ENCODE data around the gene R3HDML. TPM values are rescaled to one million over a fixed set of nuclear protein-coding genes. Genes with fewer than 3 reads are reported as not detected.

The R3HDML gene
- total and polyA plus RNA-seq, 2 donors (not counting 1 experiment from before 2014, with no cell fraction given) = not detected

DNA sequence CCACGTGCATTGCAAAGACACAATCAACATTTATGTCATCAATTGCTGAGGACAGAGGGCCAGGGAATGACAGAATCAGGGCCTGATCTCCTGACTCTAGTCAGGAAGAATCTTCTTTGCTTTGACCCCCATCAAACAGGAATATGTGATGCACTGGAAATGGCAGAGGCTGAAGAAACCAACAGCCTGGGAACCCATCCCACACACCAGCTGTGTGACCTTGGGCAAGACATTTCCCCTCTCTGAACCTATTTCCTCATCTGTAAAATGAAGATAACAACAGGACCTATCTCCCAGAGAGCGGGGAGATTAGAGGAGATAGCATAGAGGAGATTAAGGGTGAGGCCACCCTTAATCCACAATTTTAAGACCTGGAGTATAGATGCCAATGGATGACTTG lies 20.2 kb downstream of the R3HDML start:
- H3K4me2 ChIP-seq (replicated peaks; ENCODE audit: low read depth, low read length, poor library complexity, severe bottlenecking) = no peak overlapping the region
- H3K27ac ChIP-seq (ENCODE audit: low read length in 2 of 2) = no peak overlapping the region
- peaks cover 0 to 4% (median 2%) of the 10 kb centered on the region in 4 experiments for H3K27me3 ChIP-seq (replicated peaks in 1 of 4; ENCODE audit: control extremely low read depth in 1 of 4, control insufficient read depth in 3 of 4, insufficient read depth in 4 of 4, low read length in 3 of 4)
- H4K20me1 ChIP-seq (ENCODE audit: control insufficient read depth, insufficient read depth, low read length, poor library complexity, severe bottlenecking) = no peaks in the 10 kb centered on the region
- H3K36me3 ChIP-seq (replicated peaks in 1 of 2; ENCODE audit: control extremely low read depth in 1 of 2, control insufficient read depth in 1 of 2, extremely low read depth in 1 of 2, insufficient read depth in 2 of 2, low read length in 1 of 2) = no peaks in the 10 kb centered on the region
- H3K4me1 ChIP-seq (ENCODE audit: control insufficient read depth in 2 of 2, insufficient read depth in 2 of 2, low read length in 2 of 2) = no peaks in the 10 kb centered on the region
- H3K9me3 ChIP-seq (ENCODE audit: control extremely low read depth in 1 of 3, control insufficient read depth in 2 of 3, insufficient read depth in 1 of 3, low read length in 2 of 3) = peaks cover 0 to 4% (median 0%) of the 10 kb centered on the region in 3 donors
- H3K9ac ChIP-seq (ENCODE audit: low read length) = no peak overlapping the region
- Mint-ChIP-seq H3K27me3 (peaks cover 48% of the 10 kb centered on the region), H3K9me3 (ENCODE audit: insufficient read depth) (no peaks in the 10 kb centered on the region), H3K4me1 (no peaks in the 10 kb centered on the region), H3K4me3 (no peak overlapping the region), H3K27ac (no peak overlapping the region)
- WGBS (ENCODE audit: insufficient coverage) = no CpG with 5 or more reads among the region's 2 CpGs
- CTCF ChIA-PET = no interaction called here
- DNase-seq = no peak
- no peaks in the 10 kb centered on the region for H3K79me2 ChIP-seq (ENCODE audit: control insufficient read depth, insufficient read depth, low read length)
- H3K4me3 ChIP-seq (ENCODE audit: control extremely low read depth in 1 of 5, extremely low read depth in 1 of 5, insufficient read depth in 1 of 5, low read depth in 2 of 5, low read length in 4 of 5) = no peak overlapping the region
- intact Hi-C loops (cut with micrococcal nuclease) = no loop called here
- TF ChIP-seq EZH2 (IDR thresholded peaks at IDR 0.05; ENCODE audit: borderline replicate concordance, insufficient read depth, low read depth, low read length, poor library complexity, severe bottlenecking) = no peak
- TF ChIP-seq, protein P1, sequence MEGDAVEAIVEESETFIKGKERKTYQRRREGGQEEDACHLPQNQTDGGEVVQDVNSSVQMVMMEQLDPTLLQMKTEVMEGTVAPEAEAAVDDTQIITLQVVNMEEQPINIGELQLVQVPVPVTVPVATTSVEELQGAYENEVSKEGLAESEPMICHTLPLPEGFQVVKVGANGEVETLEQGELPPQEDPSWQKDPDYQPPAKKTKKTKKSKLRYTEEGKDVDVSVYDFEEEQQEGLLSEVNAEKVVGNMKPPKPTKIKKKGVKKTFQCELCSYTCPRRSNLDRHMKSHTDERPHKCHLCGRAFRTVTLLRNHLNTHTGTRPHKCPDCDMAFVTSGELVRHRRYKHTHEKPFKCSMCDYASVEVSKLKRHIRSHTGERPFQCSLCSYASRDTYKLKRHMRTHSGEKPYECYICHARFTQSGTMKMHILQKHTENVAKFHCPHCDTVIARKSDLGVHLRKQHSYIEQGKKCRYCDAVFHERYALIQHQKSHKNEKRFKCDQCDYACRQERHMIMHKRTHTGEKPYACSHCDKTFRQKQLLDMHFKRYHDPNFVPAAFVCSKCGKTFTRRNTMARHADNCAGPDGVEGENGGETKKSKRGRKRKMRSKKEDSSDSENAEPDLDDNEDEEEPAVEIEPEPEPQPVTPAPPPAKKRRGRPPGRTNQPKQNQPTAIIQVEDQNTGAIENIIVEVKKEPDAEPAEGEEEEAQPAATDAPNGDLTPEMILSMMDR (IDR thresholded peaks at IDR 0.05) = no peak
- ATAC-seq (ENCODE audit: low read depth) = no peak
- H2AFZ ChIP-seq (ENCODE audit: insufficient read depth, low read depth, low read length, poor library complexity, severe bottlenecking) = no peak overlapping the region
- POLR2A ChIA-PET = no interaction called here

- Histone ChIP-seq H2AFZ (ENCODE audit: insufficient read depth, low read depth, low read length, poor library complexity, severe bottlenecking) (no peak overlapping the region), H4K20me1 (ENCODE audit: control insufficient read depth, insufficient read depth, low read length, poor library complexity, severe bottlenecking) (no peaks in the 10 kb centered on the region), H3K4me2 (replicated peaks; ENCODE audit: low read depth, low read length, poor library complexity, severe bottlenecking) (no peak overlapping the region), H3K9me3 (ENCODE audit: control extremely low read depth in 1 of 3, control insufficient read depth in 2 of 3, insufficient read depth in 1 of 3, low read length in 2 of 3) (peaks cover 0 to 4% (median 0%) of the 10 kb centered on the region in 3 donors), H3K36me3 (replicated peaks in 1 of 2; ENCODE audit: control extremely low read depth in 1 of 2, control insufficient read depth in 1 of 2, extremely low read depth in 1 of 2, insufficient read depth in 2 of 2, low read length in 1 of 2) (no peaks in the 10 kb centered on the region), H3K27me3 (replicated peaks in 1 of 4; ENCODE audit: control extremely low read depth in 1 of 4, control insufficient read depth in 3 of 4, insufficient read depth in 4 of 4, low read length in 3 of 4) (peaks cover 0 to 4% (median 0%) of the 10 kb centered on the region in 4 experiments), H3K4me1 (ENCODE audit: control insufficient read depth in 2 of 2, insufficient read depth in 2 of 2, low read length in 2 of 2) (no peaks in the 10 kb centered on the region), H3K27ac (ENCODE audit: low read length in 2 of 2) (no peak overlapping the region), H3K4me3 (ENCODE audit: control extremely low read depth in 1 of 5, extremely low read depth in 1 of 5, insufficient read depth in 1 of 5, low read depth in 2 of 5, low read length in 4 of 5) (no peak overlapping the region), H3K79me2 (ENCODE audit: control insufficient read depth, insufficient read depth, low read length) (no peaks in the 10 kb centered on the region), H3K9ac (ENCODE audit: low read length) (no peak overlapping the region)
- ATAC-seq (ENCODE audit: low read depth) = no peak
- no peaks in the 10 kb centered on the region for H3K9me3 Mint-ChIP-seq (ENCODE audit: insufficient read depth)
- no peak for DNase-seq
- H3K4me1 Mint-ChIP-seq = no peaks in the 10 kb centered on the region
- no peak overlapping the region for H3K27ac Mint-ChIP-seq
- CTCF ChIA-PET = no interaction called here
- WGBS (ENCODE audit: insufficient coverage) = no CpG with 5 or more reads among the region's 4 CpGs
- H3K4me3 Mint-ChIP-seq = no peak overlapping the region
- POLR2A ChIA-PET = no interaction called here
- H3K27me3 Mint-ChIP-seq = peaks cover 44% of the 10 kb centered on the region
- no peak for TF ChIP-seq EZH2 (IDR thresholded peaks at IDR 0.05; ENCODE audit: borderline replicate concordance, insufficient read depth, low read depth, low read length, poor library complexity, severe bottlenecking)
- TF ChIP-seq, protein P1 (IDR thresholded peaks at IDR 0.05) = no peak
- intact Hi-C loops (cut with micrococcal nuclease) = no loop called here
Measured at GRCh38 chr20:44357555-44358125, 20.8 kb downstream of the R3HDML start.

Measured in B cell (primary cell).